OCI-M2 (cell line): ENCODE data around the gene ATP1A2.

ENCODE experiments used
- DNase-seq: peaks from one replicate; lab custom pipeline; 2025; ENCODE audit not compliant: unreplicated experiment; lab: John Stamatoyannopoulos, UW

Gene ATP1A2

GRCh38 chr1:160168609-160169369 lies 53.2 kb downstream of the ATP1A2 start:
- no peak for DNase-seq

- DNase-seq: no peak
Observed at GRCh38 chr1:160169553-160170399, 54.2 kb downstream of the ATP1A2 start.

- no peak for DNase-seq
Observed at GRCh38 chr1:160171354-160171753, 55.8 kb downstream of the ATP1A2 start.

- no peak for DNase-seq
Observed at GRCh38 chr1:160171980-160172379, 56.4 kb downstream of the ATP1A2 start.

GRCh38 chr1:160177231-160177630 lies 61.7 kb downstream of the ATP1A2 start:
- DNase-seq: no peak

DNA sequence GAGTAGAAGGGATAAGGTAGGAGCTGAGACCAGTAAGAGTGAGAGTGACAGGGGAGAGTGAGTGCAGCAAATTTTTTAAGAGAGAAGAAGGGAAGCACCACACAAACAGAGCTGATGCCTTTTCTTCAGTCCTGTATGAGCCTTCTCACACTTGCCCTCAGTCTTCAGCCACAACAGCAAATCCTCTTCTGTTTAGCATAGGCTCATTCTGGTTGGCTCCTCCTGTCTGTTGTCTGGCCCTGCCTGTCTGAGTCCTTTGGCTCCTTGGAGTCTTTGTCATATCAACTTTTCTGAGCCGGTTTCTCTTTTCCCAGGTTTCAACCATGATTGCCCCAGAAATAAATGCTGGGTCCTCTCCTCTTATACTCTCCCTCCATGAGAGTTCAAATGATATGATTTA lies 62.1 kb downstream of the ATP1A2 start:
- no peak for DNase-seq

GRCh38 chr1:160178731-160179130 lies 63.2 kb downstream of the ATP1A2 start:
- no peak for DNase-seq

DNA sequence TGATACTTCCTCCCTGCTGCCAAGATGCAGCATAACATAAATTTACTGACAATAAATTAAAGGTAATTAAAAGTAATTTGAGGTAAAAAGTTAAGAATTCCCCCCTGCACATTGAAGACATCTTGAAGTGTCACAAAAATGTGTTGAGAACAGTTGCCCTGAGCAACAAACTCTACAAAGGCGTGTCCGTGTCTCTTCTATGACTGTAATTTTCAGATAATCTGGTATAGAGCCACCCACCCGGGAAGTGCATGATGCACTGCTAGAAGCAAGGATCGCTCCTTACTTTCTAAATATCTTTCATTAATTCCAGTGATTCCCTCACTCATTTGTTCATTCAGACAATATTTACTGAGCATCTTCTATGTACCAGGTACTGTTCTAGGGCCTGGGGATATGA lies 63.8 kb downstream of the ATP1A2 start:
- no peak for DNase-seq

DNA sequence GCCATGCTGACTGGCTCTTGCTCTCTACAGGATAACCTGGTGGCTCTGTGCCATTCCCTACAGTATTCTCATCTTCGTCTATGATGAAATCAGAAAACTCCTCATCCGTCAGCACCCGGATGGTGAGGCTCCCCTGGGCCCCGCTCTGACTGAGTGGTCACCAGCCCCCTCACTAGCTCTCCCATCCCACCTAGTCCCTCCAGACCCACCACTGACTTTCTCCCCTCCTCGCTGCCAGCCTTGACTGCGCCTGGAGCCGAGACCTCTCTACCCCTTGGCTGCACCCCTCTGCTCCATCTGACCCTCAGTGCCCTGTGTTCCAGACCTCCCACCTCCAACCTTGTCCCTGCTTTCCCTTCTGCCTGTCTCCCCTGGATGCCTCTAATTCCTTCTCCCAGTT lies 70.7 kb downstream of the ATP1A2 start:
- no peak for DNase-seq

- no peak for DNase-seq
Observed at GRCh38 chr1:160186729-160187128, 71.2 kb downstream of the ATP1A2 start.

DNA sequence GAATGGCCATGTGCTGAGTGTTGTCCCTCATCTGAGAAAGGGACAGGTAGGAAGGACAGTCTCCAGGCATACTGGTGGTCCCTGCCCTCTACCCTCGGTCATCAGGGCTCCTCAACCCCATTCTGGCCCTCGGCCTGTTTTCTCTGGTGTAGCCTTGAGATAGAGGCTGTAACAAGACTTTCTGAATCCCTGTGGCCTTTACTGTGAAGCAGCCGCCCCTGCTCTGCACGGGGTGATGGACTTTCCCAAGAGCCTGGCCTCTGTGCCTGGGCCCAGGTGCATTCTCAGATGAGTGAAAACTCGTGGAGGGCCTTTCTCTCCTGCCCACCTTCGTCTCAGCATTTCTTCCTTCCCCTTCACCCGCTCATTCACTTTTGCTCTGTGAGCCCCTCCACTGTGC lies 71.8 kb downstream of the ATP1A2 start:
- no peak for DNase-seq

DNA sequence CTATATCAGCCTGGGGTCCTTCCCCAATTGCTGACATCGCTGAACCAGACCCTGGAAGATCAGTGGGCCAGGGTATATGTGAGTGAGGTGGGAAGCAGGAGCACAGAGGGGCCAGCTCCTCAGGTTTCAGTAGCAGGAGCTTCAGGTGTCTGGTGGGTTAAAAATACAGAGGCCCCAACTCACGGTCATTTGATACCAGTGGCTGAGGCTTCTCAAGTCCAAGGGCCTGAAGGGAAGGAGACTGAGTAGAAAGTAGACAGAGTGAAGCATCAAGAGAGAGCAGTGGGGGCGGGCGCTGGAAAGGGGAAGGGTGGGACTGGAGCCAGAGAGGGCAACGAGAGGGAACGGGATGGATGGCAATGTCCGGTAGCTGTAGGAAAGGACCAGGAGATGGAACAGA lies 72.8 kb downstream of the ATP1A2 start:
- no peak for DNase-seq

- DNase-seq: no peak
Observed at GRCh38 chr1:160189649-160190625, 74.4 kb downstream of the ATP1A2 start, which contains the start of gene CASQ1. Gene CASQ1 (plus strand): TSS chr1:160190575. CDS start chr1:160190752, 177 bp downstream.

GRCh38 chr1:160191756-160192155 lies 76.2 kb downstream of the ATP1A2 start:
- no peak for DNase-seq

- no peak for DNase-seq
Observed at GRCh38 chr1:160192234-160192633, 76.7 kb downstream of the ATP1A2 start.
